GM20000 (cell line): Measurements from ENCODE around the gene NAV2.

ENCODE experiments used
- DNase-seq: peaks from one replicate; pipeline ENCODE4 v3.0.0; 2012; ENCODE audit warnings: low spot score
- TF ChIP-seq, protein P1 (sequence below): IDR thresholded peaks from 2 replicates; pipeline ENCODE4 v1.5.1; 2012; ENCODE audit warnings: mild to moderate bottlenecking, control low read depth; ENCODE audit errors: extremely low read depth, missing control alignments

The NAV2 gene

DNA sequence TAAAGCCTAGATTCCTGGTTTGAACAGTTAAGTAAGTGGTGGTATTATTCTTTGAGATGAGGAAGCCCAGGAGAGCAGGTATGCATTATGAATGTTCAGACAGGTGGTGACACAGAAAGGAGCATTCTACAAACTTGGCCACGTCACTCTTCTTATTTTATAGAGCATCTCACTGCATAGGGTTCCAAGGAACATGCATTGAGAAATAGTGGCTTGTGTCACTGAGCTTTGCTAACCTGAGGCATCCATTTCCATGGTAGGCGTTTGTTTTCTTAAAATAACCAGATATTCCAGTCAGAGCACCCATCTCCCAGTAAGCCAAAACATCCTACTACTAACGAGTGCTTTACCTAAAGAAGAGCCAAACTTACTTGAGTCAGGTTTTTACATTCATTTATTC, 169.7 kb downstream of the NAV2 start:
- TF ChIP-seq, protein P1, sequence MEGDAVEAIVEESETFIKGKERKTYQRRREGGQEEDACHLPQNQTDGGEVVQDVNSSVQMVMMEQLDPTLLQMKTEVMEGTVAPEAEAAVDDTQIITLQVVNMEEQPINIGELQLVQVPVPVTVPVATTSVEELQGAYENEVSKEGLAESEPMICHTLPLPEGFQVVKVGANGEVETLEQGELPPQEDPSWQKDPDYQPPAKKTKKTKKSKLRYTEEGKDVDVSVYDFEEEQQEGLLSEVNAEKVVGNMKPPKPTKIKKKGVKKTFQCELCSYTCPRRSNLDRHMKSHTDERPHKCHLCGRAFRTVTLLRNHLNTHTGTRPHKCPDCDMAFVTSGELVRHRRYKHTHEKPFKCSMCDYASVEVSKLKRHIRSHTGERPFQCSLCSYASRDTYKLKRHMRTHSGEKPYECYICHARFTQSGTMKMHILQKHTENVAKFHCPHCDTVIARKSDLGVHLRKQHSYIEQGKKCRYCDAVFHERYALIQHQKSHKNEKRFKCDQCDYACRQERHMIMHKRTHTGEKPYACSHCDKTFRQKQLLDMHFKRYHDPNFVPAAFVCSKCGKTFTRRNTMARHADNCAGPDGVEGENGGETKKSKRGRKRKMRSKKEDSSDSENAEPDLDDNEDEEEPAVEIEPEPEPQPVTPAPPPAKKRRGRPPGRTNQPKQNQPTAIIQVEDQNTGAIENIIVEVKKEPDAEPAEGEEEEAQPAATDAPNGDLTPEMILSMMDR = no peak
- DNase-seq = no peak

DNA sequence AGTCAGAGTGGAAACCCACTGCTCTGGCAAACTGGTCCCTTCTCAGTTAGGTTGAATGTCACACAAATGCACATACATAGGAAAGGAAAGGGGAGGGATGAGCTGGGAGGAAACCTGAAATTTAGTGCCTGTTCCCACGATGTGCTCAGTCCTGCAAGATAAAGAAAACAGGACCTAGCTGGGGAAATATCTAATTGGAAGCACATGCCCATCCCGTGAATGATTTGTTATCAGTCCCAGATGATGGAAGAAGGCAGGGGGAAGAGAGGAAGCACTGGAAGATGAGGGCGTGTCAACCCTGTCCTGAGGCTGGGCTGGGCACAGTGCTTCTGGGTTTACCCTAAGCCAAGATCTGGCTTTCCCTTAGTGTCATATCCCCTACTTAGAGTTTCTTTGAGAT, 173.9 kb downstream of the NAV2 start:
- TF ChIP-seq, protein P1 = no peak
- DNase-seq = no peak

DNA sequence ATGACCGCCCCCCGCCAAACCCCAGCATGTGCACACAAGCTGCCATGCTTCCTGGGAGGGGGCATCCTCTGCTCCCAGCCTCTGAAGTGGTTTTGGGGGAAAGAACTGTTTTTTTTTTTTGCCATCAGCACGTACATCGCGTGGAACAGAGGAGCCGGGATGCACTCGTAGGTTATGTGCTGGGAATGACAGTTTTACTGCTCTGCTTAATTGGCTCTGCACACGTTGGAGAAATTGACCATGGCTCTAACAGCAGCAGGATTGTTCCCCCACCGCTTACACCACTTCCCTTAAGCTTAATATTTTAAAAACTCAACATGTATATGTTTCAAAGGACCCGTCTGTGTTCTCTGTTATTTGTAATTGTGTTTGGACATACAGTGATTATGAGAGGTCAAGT, 175.2 kb downstream of the NAV2 start:
- DNase-seq = no peak
- TF ChIP-seq, protein P1 = no peak

DNA sequence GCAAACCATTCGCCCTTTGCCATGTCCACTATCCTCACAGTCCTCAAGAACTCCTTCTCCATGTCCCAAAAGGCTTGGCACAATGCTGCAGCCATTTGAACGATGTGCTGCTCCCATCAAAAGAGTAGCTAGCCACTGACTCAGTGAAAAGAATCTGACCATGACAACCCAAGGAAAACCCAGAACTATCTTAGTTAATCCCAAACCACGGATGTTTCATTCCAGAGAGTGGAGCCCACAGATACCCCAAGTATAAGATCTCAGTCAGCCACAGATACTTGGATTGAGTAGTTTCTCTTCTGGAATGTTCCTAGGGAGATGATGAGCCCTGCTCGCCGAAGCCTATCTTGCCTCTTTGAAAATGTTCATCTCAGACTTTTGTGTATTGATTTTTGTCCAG, 176.9 kb downstream of the NAV2 start:
- TF ChIP-seq, protein P1 = no peak
- DNase-seq = no peak

DNA sequence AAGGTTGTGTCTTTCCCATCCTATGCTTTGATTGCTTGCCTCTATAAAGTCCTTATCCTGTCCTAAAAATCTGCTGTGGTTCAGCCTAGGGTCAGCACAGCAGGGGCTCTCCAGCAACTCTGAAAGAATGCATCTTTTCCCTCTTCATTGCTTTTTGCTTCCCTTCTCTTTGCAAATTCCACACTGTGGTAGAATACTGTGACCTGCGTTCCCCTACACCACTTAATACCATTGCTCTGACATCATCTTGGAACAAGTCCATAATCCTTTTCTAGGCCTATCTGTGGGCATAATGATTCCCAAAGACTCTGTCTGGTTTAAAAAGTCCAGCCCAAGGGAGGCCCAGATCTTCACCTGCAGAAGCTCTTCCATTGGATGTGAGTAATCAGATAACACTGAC, 177.7 kb downstream of the NAV2 start:
- no peak for DNase-seq
- TF ChIP-seq, protein P1 = no peak

DNA sequence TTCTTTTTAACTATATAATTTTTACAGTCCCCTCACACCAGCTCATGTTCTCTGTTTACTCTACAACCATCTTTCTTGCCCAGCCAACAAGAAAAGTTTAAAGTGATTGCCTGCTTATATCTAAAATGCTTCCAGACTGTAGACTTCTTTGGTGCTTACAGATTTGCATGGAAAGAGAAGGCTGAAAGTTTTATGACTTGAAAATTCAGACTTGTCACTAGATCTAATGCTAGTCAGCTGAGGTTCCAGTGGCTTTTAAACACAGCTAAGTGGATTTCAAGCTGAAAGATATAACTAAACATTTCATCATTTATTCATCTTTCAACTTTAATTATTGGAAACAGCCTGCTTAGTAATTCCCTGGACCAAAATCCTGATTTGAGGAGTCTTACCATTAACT, 178.4 kb downstream of the NAV2 start:
- TF ChIP-seq, protein P1 = no peak
- no peak for DNase-seq

DNA sequence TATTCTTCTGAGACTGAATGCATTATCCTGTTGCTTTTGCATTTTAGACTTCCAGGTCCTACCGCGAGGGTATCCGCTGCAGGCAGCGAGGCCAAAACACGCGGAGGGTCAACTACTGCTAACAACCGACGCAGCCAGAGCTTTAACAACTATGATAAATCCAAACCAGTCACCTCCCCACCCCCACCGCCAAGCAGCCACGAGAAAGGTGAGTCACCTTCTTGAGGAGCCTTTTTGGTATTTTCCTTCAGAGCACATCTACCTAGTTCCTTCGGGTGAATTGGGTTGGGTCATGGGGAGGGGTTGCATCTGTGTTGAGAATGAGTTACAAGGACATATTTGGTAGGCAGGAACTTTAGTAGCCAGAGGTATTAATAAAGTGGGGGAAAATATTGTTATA, 179.8 kb downstream of the NAV2 start:
- TF ChIP-seq, protein P1 = no peak
- DNase-seq = no peak
